Hepatic stellate cell (primary cell): ENCODE results near the gene RNPEPL1.

Experiments used
- DNase-seq: peaks from one replicate; pipeline ENCODE4 v3.0.0; 2011; ENCODE audit warnings: low spot score

Gene RNPEPL1

GRCh38 chr2:240577281-240578109, 9.2 kb downstream of the RNPEPL1 start:
- no peak for DNase-seq

GRCh38 chr2:240578110-240578450, 9.8 kb downstream of the RNPEPL1 start:
- DNase-seq: no peak

GRCh38 chr2:240578488-240578887, 10.2 kb downstream of the RNPEPL1 start:
- DNase-seq: no peak

GRCh38 chr2:240579071-240579762, 10.9 kb downstream of the RNPEPL1 start:
- DNase-seq: no peak

GRCh38 chr2:240579771-240580614, 11.7 kb downstream of the RNPEPL1 start:
- peak; percentile 52 for DNase-seq

GRCh38 chr2:240581811-240582210, 13.5 kb downstream of the RNPEPL1 start:
- no peak for DNase-seq

- no peak for DNase-seq
These were observed 14.5 kb downstream of the RNPEPL1 start for GRCh38 chr2:240582781-240583180.

- DNase-seq: no peak
These were observed 15.5 kb downstream of the RNPEPL1 start for GRCh38 chr2:240583774-240584173.

- no peak for DNase-seq
These were observed 16.3 kb downstream of the RNPEPL1 start for GRCh38 chr2:240584486-240585031.

- DNase-seq: no peak
These were observed 16.8 kb downstream of the RNPEPL1 start for GRCh38 chr2:240585101-240585500.

GRCh38 chr2:240585681-240586197, 17.5 kb downstream of the RNPEPL1 start:
- no peak for DNase-seq

GRCh38 chr2:240586198-240586918, 18.1 kb downstream of the RNPEPL1 start, which contains the start of gene CAPN10:
Gene CAPN10, plus strand, starts transcription at chr2:240586734. Its CDS starts 178 bp downstream, at chr2:240586912.
- DNase-seq: peak; percentile 99

- peak; percentile 46 for DNase-seq
These were observed 18.9 kb downstream of the RNPEPL1 start for GRCh38 chr2:240586919-240587800.

- no peak for DNase-seq
These were observed 19.8 kb downstream of the RNPEPL1 start for GRCh38 chr2:240588006-240588655.

- DNase-seq: no peak
These were observed 20.4 kb downstream of the RNPEPL1 start for GRCh38 chr2:240588669-240589068.

GRCh38 chr2:240589375-240589774, 21.1 kb downstream of the RNPEPL1 start:
- DNase-seq: no peak

- no peak for DNase-seq
These were observed 21.7 kb downstream of the RNPEPL1 start for GRCh38 chr2:240589850-240590525.

- DNase-seq: no peak
These were observed 22.4 kb downstream of the RNPEPL1 start for GRCh38 chr2:240590681-240591111.

- DNase-seq: no peak
These were observed 22.9 kb downstream of the RNPEPL1 start for GRCh38 chr2:240591226-240591625.
